NCI-H460 (cell line): Measurements from ENCODE around the gene THRAP3. TPM values are rescaled to one million over a fixed set of nuclear protein-coding genes. Genes with fewer than 3 reads are reported as not detected.
A peak's percentile ranks its signal among the peaks of the same experiment; 100 is the strongest.

Experiments
- DNase-seq: peaks from one replicate; pipeline ENCODE4 v3.0.0-alpha.2; 2016; ENCODE audit warnings: low read depth; ENCODE audit errors: extremely low read depth
- total RNA-seq: library from RNA; depleted of rRNA; stranded (reverse); fragments of >200 nt; shearing (Covaris generic); gene quantifications from 2 replicates; pipeline ENCODE4 v1.2.3, GENCODE V29; 2014

THRAP3 gene
- total RNA-seq, 1 experiment from 2014 or later, result 67.7 TPM

DNA sequence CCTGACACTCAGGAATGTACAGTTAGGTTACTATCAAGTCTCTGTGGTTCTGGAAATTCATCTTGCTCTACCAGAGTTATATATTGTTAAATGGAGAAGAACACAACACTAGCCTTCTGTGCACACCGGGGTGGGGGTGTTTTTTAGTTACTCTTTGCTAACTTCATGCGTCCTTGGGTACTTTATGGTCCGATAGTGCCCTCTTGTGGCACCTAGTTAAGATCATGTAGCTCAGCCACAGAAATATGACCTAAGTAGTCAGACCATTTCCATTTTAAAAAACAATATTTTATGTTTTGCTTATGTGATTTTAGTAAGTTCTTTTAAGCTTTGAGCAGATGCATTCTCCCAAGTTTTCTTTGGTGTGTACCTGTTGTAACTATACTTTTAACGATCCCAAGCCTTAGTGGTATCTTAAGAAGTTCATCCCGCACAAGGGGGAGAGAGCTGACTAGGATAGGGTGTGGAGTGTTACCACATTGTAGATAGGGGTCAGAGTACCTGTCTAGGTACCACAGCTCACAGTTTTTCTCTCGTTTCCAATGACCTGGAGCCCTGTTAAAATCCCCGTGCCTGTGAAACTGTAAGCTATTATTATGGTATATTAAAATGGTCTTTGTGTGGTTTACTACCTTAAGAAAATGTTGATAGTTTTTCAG is 61.3 kb downstream of the THRAP3 start:
- peak; percentile 72 for DNase-seq

DNA sequence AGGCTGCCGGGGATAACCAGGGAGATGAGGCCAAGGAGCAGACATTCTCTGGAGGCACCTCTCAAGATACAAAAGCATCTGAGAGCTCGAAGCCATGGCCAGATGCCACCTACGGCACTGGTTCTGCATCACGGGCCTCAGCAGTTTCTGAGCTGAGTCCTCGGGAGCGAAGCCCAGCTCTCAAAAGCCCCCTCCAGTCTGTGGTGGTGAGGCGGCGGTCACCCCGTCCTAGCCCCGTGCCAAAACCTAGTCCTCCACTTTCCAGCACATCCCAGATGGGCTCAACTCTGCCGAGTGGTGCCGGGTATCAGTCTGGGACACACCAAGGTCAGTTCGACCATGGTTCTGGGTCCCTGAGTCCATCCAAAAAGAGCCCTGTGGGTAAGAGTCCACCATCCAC is 62.6 kb downstream of the THRAP3 start:
- DNase-seq, result no peak

GRCh38 chr1:36287595-36287994 is 63.4 kb downstream of the THRAP3 start:
- DNase-seq, result no peak

DNA sequence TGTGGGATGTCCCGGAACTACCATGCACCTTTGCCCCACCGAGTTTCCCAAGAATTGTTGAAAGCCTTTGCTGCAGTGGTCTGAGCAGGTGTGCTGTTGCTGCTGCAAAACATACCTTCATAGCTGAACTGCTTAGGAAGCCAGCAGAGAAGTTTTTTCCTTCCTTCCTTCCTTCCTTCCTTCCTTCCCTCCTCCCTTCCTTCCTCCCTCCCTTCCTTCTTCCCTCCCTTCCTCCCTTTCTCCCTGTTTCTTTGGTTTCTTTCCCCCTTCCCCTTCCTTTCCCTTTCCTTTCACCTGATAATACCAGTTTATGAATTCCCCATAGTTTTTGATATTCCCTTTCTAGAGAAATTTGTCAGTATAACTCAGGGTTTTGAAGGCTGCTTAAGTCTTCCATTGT is 71.1 kb downstream of the THRAP3 start:
- no peak for DNase-seq

DNA sequence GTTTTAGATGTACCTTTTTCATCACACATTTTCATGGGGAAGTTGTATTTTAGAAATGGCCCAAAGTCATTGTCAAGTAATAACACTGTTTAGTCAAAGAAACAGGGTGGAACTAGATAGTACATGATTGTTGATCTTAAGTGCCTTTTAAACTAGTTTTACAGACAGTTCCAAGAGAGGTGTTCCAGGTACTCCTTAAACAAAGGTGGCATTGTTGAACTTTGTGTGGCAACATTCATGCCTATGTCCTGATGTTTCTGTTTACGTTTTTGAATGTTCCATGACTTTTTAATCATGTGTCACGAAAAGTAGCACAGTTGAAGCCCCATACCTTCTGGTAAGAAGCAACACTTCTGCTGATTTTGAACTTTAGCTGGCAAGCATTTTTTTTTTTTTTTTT is 72.8 kb downstream of the THRAP3 start:
- no peak for DNase-seq

- DNase-seq, result no peak
These were observed 74.4 kb downstream of the THRAP3 start for GRCh38 chr1:36298640-36299039.

DNA sequence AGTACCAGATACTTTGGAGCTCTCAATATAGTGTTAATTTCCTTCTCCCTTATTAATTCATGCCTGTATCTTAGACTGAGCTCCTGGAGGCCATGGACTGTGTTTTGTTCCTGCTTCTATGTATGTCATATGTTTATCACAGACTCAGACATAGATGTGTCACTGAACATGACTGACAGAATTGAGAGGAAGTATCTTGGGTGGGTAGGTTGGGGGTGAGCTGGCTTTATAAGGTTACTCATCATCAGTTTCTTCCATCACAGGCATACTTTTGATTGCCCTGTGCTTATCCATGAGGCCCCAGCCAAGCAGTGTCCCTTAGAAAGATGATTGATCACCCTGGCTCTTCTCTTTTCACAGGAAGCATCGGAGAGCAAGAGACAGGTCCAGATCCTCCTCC is 76.3 kb downstream of the THRAP3 start:
- DNase-seq, result no peak

GRCh38 chr1:36301220-36301619 is 77.0 kb downstream of the THRAP3 start:
- no peak for DNase-seq

GRCh38 chr1:36303244-36303643 is 79.0 kb downstream of the THRAP3 start:
- DNase-seq, result no peak

DNA sequence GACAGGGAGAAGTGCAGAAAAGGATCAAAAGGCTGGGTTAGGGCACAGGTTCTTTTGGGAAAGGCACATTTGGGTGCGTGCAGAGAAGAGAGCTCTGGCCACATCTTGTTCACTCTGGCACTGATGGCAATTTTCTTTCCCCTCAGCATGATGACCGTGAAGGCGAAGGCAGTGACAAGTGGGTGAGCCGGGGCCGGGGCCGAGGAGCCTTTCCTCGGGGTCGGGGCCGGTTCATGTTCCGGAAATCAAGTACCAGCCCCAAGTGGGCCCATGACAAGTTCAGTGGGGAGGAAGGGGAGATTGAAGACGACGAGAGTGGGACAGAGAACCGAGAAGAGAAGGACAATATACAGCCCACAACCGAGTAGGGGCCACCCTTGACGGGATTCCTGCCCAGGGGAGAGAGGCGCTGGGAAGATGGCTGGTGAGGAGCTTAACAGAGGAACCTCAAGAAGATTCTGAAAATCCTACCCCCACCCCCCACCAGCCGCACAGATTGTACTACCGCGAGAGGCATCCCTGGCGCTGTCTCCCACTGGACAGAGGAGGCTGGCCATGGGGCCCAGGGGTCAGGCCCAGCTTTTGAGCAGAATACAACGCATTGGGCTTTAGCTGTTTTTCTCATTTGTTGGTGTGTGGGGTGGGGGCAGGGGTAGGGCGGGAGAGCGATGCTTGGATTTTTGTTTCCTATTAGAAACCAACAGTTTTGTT is 79.6 kb downstream of the THRAP3 start:
- no peak for DNase-seq

DNA sequence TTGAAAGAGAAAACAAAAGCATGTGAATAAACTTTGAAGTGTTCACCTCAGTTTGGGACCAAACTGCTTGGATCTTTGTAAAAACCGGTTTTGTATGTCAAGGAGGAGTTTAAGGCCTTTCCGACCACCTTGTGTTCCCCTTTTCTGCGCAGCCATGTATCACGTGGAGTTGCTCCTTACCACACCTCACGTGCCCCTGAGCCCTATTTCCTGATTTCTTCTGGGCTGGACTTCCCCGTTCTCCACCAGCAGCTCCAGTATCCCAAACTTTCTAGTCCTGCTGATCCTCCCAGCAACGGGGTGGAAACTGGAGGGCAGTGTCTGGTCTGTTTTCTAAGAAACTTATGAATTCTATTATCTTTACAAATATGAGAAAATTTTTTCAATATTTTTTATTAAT is 80.3 kb downstream of the THRAP3 start:
- DNase-seq, result no peak

DNA sequence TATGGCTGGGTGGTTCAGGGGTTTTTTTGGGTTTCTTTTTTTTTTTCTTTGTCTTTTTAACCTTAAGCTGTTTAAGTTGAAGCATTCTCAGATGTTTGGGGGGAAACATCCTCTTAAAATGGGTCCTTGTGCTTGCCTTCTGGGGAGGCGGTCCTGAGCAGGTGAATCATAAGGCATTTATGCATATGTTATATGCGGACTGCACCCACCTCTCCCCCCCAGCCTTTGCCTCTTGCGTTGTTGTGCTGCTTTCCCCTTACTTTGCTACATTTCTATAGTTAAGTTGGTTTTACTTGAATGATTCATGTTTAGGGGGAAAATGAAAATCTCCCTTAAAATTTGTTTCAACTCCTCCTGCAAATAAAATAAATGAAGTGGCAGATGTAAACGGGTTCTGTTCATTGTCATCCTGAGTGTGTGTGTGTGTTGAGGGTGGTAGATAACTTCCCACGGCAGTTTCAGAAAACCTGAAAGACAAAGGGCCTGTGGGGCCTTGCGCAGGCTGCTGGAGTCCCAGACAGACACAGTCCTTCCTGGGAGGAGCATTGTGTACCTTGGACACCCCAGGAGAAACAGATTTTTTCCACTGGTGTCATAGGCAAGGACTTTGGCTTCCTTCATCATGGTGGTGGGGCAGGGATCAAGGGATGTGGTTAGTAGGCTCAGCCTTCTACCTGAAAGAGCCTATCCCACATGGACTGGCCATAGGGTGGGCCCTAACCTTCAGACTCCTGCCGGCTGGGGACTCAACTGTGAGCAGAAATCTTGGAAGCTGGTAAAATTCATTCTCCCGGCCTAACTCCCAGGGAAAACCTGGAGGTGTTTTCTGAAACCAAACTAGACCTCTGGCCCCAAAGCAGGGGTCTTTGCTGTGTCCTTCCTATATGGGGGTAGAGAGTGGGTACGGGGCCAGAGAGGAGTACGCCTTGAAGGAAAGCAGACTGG is 81.0 kb downstream of the THRAP3 start:
- DNase-seq, result no peak

DNA sequence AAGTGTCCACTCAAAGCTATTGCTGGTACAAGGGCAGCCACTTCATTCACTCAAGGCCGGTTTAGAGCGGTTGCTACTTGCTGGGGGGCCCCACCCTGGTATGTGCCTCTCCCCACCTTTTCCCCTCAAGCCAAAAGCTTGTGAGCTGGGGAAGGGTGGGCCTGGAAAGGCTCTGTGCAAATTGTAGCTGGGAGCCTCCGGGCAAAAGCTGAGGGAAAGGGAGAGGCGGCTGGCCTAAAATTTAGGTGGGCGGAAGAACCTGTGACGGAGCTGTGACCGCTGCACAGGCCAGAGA is 81.6 kb downstream of the THRAP3 start:
- DNase-seq, result no peak

- no peak for DNase-seq
These were observed 82.1 kb downstream of the THRAP3 start, which contains the start of gene SH3D21 for GRCh38 chr1:36306210-36306901. SH3D21 (plus strand) TSS chr1:36306368; CDS start chr1:36306421, 53 bp downstream.

DNA sequence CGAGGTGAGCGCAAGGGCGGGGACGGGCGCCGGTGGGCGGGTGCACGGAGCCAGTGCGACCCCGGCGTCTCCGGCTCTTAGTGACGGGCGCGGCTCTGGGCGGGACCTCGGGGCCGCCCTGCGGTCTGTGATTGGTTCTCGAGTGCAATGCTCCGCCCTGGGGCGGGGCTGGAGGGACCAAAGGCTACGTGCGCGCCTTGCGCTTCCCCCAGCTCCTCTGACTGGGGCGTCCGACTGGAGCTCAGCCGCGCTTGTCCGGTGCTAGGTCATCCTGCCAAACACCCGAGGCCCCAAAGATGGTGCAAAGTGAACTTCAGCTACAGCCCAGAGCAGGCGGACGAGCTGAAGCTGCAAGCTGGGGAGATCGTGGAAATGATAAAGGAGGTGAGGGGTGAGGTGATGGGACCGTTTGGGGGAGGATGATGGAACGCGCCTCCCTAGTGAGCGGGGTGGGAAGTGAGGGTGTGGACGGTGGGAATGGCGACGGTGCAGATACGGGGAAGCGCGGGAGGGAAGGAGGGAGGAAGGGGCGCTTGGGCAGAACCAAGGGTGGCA is 82.7 kb downstream of the THRAP3 start:
- no peak for DNase-seq

DNA sequence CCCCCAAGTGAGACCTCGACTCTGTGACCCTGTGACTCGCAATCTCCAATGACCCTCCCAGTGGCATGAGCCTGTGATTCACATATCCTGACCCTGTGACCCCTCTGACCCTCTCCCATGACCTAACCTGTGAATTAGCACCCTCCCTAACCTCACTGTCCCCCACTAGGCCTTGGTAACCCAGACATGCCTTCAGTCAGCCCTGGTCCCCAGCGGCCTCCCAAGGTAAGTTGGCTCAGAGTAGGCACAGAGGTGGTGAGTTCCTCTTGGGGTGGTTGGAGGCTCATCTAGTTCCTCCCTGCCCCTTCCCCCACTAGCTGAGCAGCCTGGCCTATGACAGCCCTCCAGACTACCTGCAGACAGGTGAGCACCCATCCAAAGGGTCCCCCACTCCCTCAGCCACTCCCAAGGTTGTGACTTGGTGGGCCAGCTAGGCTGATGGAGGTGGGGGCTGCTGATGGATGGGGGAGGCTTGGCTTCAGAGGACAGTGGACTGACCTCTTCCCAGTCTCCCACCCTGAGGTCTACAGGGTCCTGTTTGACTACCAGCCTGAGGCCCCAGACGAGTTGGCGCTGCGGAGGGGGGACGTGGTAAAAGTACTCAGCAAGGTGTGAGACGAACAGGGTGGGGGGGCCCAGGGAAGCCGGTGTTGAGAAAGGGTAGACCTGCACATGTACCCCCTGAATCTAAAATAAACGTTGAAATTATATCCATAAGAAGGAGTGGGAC is 83.5 kb downstream of the THRAP3 start:
- DNase-seq, result no peak

DNA sequence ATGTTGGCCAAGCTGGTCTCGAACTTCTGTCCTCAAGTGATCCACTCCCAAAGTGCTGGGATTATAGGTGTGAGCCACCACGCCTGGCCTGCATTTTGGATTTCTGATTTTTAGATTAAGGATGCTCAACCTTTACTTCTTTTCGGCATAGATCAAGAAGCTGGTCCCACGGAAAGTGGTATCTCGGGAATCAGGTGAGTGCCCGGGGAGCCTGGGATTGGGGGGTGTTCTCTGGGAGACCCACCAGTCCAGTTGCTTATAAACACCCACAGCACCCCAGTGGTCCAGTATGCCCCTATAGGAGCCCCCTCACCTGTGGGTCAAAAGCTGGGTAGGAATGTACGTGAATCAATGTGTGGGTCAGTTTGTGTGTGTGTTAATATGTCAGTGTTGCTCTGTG is 85.2 kb downstream of the THRAP3 start:
- DNase-seq, result no peak

- DNase-seq, result no peak
These were observed 96.1 kb downstream of the THRAP3 start for GRCh38 chr1:36320291-36320761.

DNA sequence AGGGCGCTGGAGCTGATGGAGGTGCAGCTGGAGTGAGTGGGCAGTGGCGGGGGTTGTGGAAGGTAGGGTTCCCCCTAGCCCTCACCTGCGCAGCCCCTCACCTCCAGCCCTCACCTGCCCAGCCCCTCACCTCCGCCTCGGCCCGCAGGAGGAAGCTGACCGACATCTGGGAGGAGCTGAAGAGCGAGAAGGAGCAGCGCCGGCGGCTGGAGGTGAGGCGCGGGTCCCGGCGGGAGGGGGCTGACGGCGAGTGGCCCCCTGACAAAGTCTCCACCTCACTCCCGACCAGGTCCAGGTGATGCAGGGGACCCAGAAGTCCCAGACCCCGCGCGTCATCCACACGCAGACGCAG is 96.5 kb downstream of the THRAP3 start:
- DNase-seq, result no peak
